AG04450 (cell line): ENCODE measurements around the gene CENATAC. TPM values are rescaled to one million over a fixed set of nuclear protein-coding genes. Genes with fewer than 3 reads are reported as not detected.

Source experiments
- CTCF ChIA-PET: fragments of 300-600, 350-600 bp; formaldehyde crosslinking; extraction: SDS; loops from one replicate; lab custom pipeline; 2022; ENCODE audit warnings: antibody characterized with exemption, inconsistent platforms; lab: Charles Lee
- POLR2A ChIA-PET: fragments of 350-600 bp; formaldehyde crosslinking; extraction: SDS; loops from one replicate; lab custom pipeline; 2021; ENCODE audit warnings: antibody characterized with exemption, inconsistent platforms; lab: Yijun Ruan, JAX
- DNase-seq: peaks from one replicate; pipeline ENCODE4 v3.0.0-alpha.2; 2011; ENCODE audit warnings: low read depth, low spot score
- H3K27ac ChIP-seq: one replicate; pipeline ENCODE4 v1.5.1; 2012; ENCODE audit warnings: low read depth, low read length, control low read depth
- H3K27me3 ChIP-seq: one replicate; pipeline ENCODE4 v1.6.0; 2012; ENCODE audit warnings: low read length; ENCODE audit not compliant: control insufficient read depth, insufficient read depth
- H3K4me3 ChIP-seq: 2 replicates; pipeline ENCODE4 v1.5.1; 2011; ENCODE audit warnings: mild to moderate bottlenecking, low read depth, low read length, control low read depth
- H3K9me3 ChIP-seq: 2 replicates; pipeline ENCODE4 v1.5.1; 2012; ENCODE audit warnings: low read length; ENCODE audit not compliant: control insufficient read depth, insufficient read depth
- CTCF ChIP-seq: IDR thresholded peaks from 2 replicates; pipeline ENCODE4 v1.5.1; 2011; ENCODE audit warnings: low read depth, low read length, control low read depth, inconsistent platforms
- polyA plus RNA-seq: library from polyadenylated mRNA; depleted of rRNA; stranded (reverse); fragments of >200 nt; gene quantifications from 2 replicates; pipeline ENCODE4 v1.2.3, GENCODE V29; 2011

The CENATAC gene
- polyA plus RNA-seq, 1 experiment, result 13.5 TPM

GRCh38 chr11:118996926-118997626, 862 bp upstream of the CENATAC start:
- Histone ChIP-seq H3K27me3 (no peaks in the 10 kb centered on the region), H3K27ac (no peak overlapping the region), H3K4me3 (peak overlapping the region; percentile 85), H3K9me3 (peaks cover 3% of the 10 kb centered on the region; the same call in 1 of the 2 replicates)
- POLR2A ChIA-PET, result interaction anchor here (0.6 to 1.2 kb wide), 4 partner anchors 8 to 390 kb away, joined by 3 to 10 read pairs (median 4); partner anchors contain the start of genes PHLDB1, RPS25 and TRAPPC4
- TF ChIP-seq CTCF, result peak; percentile 48
- CTCF ChIA-PET, result interaction anchor here (1.0 to 1.6 kb wide), 2 partner anchors 307 to 331 kb away, joined by 3 to 4 read pairs; no protein-coding TSS in a partner anchor
- DNase-seq, result no peak

- ChIA-PET POLR2A (interaction anchor here (1.2 kb wide), 1 partner anchor 9 kb away, joined by 10 read pairs; no protein-coding TSS in a partner anchor), CTCF (no interaction called here)
These were observed 415 bp downstream of the CENATAC start for GRCh38 chr11:118998388-118998717.

GRCh38 chr11:118998822-118999221, 884 bp downstream of the CENATAC start:
- DNase-seq, result peak; percentile 27
- H3K27me3 ChIP-seq, result no peaks in the 10 kb centered on the region
- H3K9me3 ChIP-seq, result no peaks in the 10 kb centered on the region; the same call in 1 of the 2 replicates
- H3K27ac ChIP-seq, result peak overlapping the region; percentile 73
- POLR2A ChIA-PET, result interaction anchor here (0.7 kb wide), 1 partner anchor 20 kb away, joined by 4 read pairs; the partner anchor contains the start of gene TRAPPC4
- no peak for TF ChIP-seq CTCF
- H3K4me3 ChIP-seq, result peak overlapping the region; percentile 85
- CTCF ChIA-PET, result no interaction called here

More at GRCh38 chr11:118998388-118998717, 415 bp downstream of the CENATAC start:
- no peaks in the 10 kb centered on the region; the same call in 1 of the 2 replicates for H3K9me3 ChIP-seq
- peak overlapping the region; percentile 85 for H3K4me3 ChIP-seq
- H3K27ac ChIP-seq, result peak overlapping the region; percentile 73
- no peak for DNase-seq
- H3K27me3 ChIP-seq, result no peaks in the 10 kb centered on the region
- no peak for TF ChIP-seq CTCF

- CTCF ChIA-PET, result no interaction called here
- no peak overlapping the region for H3K27ac ChIP-seq
- POLR2A ChIA-PET, result no interaction called here
- no peak for DNase-seq
- no peak for TF ChIP-seq CTCF
- H3K27me3 ChIP-seq, result no peaks in the 10 kb centered on the region
- H3K9me3 ChIP-seq, result no peaks in the 10 kb centered on the region; the same call in 1 of the 2 replicates
- H3K4me3 ChIP-seq, result no peak overlapping the region
These were observed 3.0 kb downstream of the CENATAC start for GRCh38 chr11:119000906-119001305.

- ChIA-PET POLR2A (no interaction called here), CTCF (no interaction called here)
- DNase-seq, result no peak
- Histone ChIP-seq H3K4me3 (no peak overlapping the region), H3K9me3 (no peaks in the 10 kb centered on the region), H3K27me3 (no peaks in the 10 kb centered on the region), H3K27ac (no peak overlapping the region)
- no peak for TF ChIP-seq CTCF
These were observed 8.7 kb downstream of the CENATAC start for GRCh38 chr11:119006656-119007055.
